Breast epithelium (tissue), 3 donors: ENCODE results near the gene FBXL22.

Experiments
- CTCF ChIP-seq, 3 donors: fragments of 450-650 bp; IDR thresholded peaks; one replicate each; pipeline ENCODE4 v1.5.1; 2016 to 2017; ENCODE audit warnings: antibody characterized with exemption in 3 of 3, mild to moderate bottlenecking in 3 of 3, moderate library complexity in 3 of 3
- POLR2A ChIP-seq: fragments of 450-650 bp; IDR thresholded peaks from one replicate; pipeline ENCODE4 v1.6.1; 2016; ENCODE audit warnings: antibody characterized with exemption, mild to moderate bottlenecking, moderate library complexity
- POLR2AphosphoS5 ChIP-seq, 3 donors: sonication (generic); formaldehyde crosslinking; IDR thresholded peaks; one replicate each; pipeline ENCODE4 v1.6.1; 2017; ENCODE audit warnings: antibody characterized with exemption in 3 of 3

GRCh38 chr15:63610209-63610841, 13.1 kb downstream of the FBXL22 start:
- no peak for TF ChIP-seq POLR2A
- peak; percentile 65 to 72 (median 69) for TF ChIP-seq CTCF (IDR thresholded peaks at IDR 0.05)
- no peak for TF ChIP-seq POLR2AphosphoS5 (IDR thresholded peaks at IDR 0.05)
